Panc1 (cell line): ENCODE data around the gene ANKRD23. TPM values are rescaled to one million over a fixed set of nuclear protein-coding genes. Genes with fewer than 3 reads are reported as not detected.

ENCODE experiments used
- ATAC-seq: fragments of 200-7000 bp; cut with Tn5 transposase; 2 replicates; pipeline ENCODE4 v1.9.1; 2020; ENCODE audit warnings: mild to moderate bottlenecking, moderate library complexity
- BruUV-seq: library from RNA; stranded (reverse); fragments of 400-500 nt; replicated peaks from 2 replicates; lab custom pipeline; 2021; lab: Mats Ljungman, UMichigan
- CTCF ChIA-PET: fragments of 300-600 bp; sonication (Branson Sonifier 250); formaldehyde crosslinking; loops from one replicate; lab custom pipeline; 2022; ENCODE audit warnings: antibody characterized with exemption; lab: Charles Lee
- POLR2A ChIA-PET: fragments of 300-600 bp; sonication (Branson Sonifier 250); formaldehyde crosslinking; loops from one replicate; lab custom pipeline; 2022; ENCODE audit warnings: antibody characterized with exemption; lab: Charles Lee
- DNase-seq: peaks from one replicate; pipeline ENCODE4 v3.0.0-alpha.2; 2010; ENCODE audit warnings: low read depth, low spot score
- H3K27ac ChIP-seq: 2 replicates; pipeline ENCODE4 v1.5.1; 2011; ENCODE audit warnings: mild to moderate bottlenecking, low read length, inconsistent platforms
- H3K27me3 ChIP-seq: fragments of 200-500 bp; sonication (Bioruptor generic); 2 replicates; pipeline ENCODE4 v1.6.0; 2014; ENCODE audit warnings: low read length, inconsistent platforms; ENCODE audit not compliant: control insufficient read depth, insufficient read depth
- H3K36me3 ChIP-seq: fragments of 200-500 bp; sonication (Bioruptor generic); 2 replicates; pipeline ENCODE4 v1.5.1; 2014; ENCODE audit warnings: inconsistent platforms, mild to moderate bottlenecking, low read length, moderate library complexity; ENCODE audit not compliant: control insufficient read depth, insufficient read depth
- H3K4me1 ChIP-seq: 2 replicates; pipeline ENCODE4 v1.5.1; 2011; ENCODE audit warnings: inconsistent platforms, mild to moderate bottlenecking, low read length, moderate library complexity; ENCODE audit not compliant: control insufficient read depth, insufficient read depth
- H3K4me3 ChIP-seq, 2 experiments: 2 replicates each; pipeline ENCODE4 v1.5.1; 2011 to 2012; ENCODE audit warnings: low read depth in 2 of 2, low read length in 2 of 2, mild to moderate bottlenecking in 2 of 2, inconsistent platforms in 1 of 2, moderate library complexity in 1 of 2
- H3K9me3 ChIP-seq: fragments of 200-500 bp; sonication (Bioruptor generic); 2 replicates; pipeline ENCODE4 v1.5.1; 2014; ENCODE audit warnings: low read depth, mild to moderate bottlenecking, inconsistent platforms, low read length, moderate library complexity; ENCODE audit not compliant: control insufficient read depth, insufficient read depth
- CTCF ChIP-seq: fragments of 450-650 bp; IDR thresholded peaks from 2 replicates; pipeline ENCODE4 v1.5.1; 2017; ENCODE audit warnings: mild to moderate bottlenecking
- POLR2AphosphoS5 ChIP-seq: IDR thresholded peaks from 2 replicates; pipeline ENCODE4 v1.6.1; 2012; ENCODE audit warnings: mild to moderate bottlenecking, low read depth, low read length, moderate library complexity
- REST ChIP-seq, 2 experiments: IDR thresholded peaks; 2 replicates each; pipeline ENCODE4 v1.6.1; 2011 to 2012; ENCODE audit warnings: low read depth in 2 of 2, control low read depth in 1 of 2, low read length in 1 of 2, mild to moderate bottlenecking in 1 of 2, moderate library complexity in 1 of 2; ENCODE audit not compliant: insufficient read depth in 1 of 2
- SIN3A ChIP-seq: IDR thresholded peaks from 2 replicates; pipeline ENCODE4 v1.6.1; 2012; ENCODE audit warnings: low read depth, mild to moderate bottlenecking, low read length, moderate library complexity, borderline replicate concordance; ENCODE audit not compliant: insufficient read depth
- TCF7L2 ChIP-seq: IDR thresholded peaks from 2 replicates; pipeline ENCODE4 v1.6.1; 2011; ENCODE audit warnings: mild to moderate bottlenecking, low read depth, low read length, inconsistent platforms
- in situ Hi-C: cut with HindIII; loops from 2 replicates; pipeline ENCODE4 v1.10.0; 2016; ENCODE audit warnings: low sequenced_read_pairs, low pct_unique_long_range_greater_than_20kb
- intact Hi-C: fragments of 100-400 bp; cut with micrococcal nuclease; formaldehyde crosslinking; loops from one replicate; pipeline ENCODE4 v1.10.0; 2022; ENCODE audit not compliant: unreplicated experiment
- total RNA-seq: library from RNA; stranded (reverse); gene quantifications from one replicate; pipeline ENCODE4 v1.2.1, GENCODE V29; 2021; ENCODE audit not compliant: unreplicated experiment

ANKRD23 gene
- total RNA-seq, 1 experiment from 2014 or later: 3.2 TPM

- intact Hi-C loops (no loop called here), in situ Hi-C loops (no loop called here)
- no TSS peak for BruUV-seq
- ChIA-PET POLR2A (no interaction called here), CTCF (interaction anchor here (0.6 kb wide), 1 partner anchor 97 kb away, joined by 8 read pairs; no protein-coding TSS in a partner anchor)
- TF ChIP-seq TCF7L2: no peak
- no peak for TF ChIP-seq CTCF
- Histone ChIP-seq H3K36me3 (peaks cover 10% of the 10 kb centered on the region; the same call in 1 of the 2 replicates), H3K27ac (no peak overlapping the region), H3K27me3 (no peaks in the 10 kb centered on the region), H3K4me3 (no peak overlapping the region), H3K9me3 (no peaks in the 10 kb centered on the region), H3K4me1 (peaks cover 15% of the 10 kb centered on the region)
- DNase-seq (no peak), ATAC-seq (no peak)
Measured at GRCh38 chr2:96861074-96861473, 17.3 kb upstream of the ANKRD23 start.

GRCh38 chr2:96860065-96861029, 16.5 kb upstream of the ANKRD23 start:
- in situ Hi-C loops (no loop called here), intact Hi-C loops (no loop called here)
- peaks cover 9% of the 10 kb centered on the region; the same call in 1 of the 2 replicates for H3K36me3 ChIP-seq

More at GRCh38 chr2:96860065-96861029, 16.5 kb upstream of the ANKRD23 start:
- DNase-seq: no peak
- BruUV-seq: no TSS peak
- ATAC-seq: no peak
- Histone ChIP-seq H3K4me1 (peaks cover 15% of the 10 kb centered on the region), H3K4me3 (no peak overlapping the region), H3K27ac (no peak overlapping the region), H3K9me3 (no peaks in the 10 kb centered on the region), H3K27me3 (no peaks in the 10 kb centered on the region)
- ChIA-PET POLR2A (no interaction called here), CTCF (no interaction called here)
- TF ChIP-seq SIN3A (no peak), POLR2AphosphoS5 (no peak; the same call in 1 of the 2 replicates), CTCF (no peak), REST (IDR thresholded peaks at IDR 0.05; ENCODE audit: insufficient read depth in 1 of 2, low read depth in 2 of 2, low read length in 1 of 2) (no peak), TCF7L2 (no peak)
